IMR-90 (cell line): ENCODE measurements around the gene ARHGEF12. TPM values are rescaled to one million over a fixed set of nuclear protein-coding genes. Genes with fewer than 3 reads are reported as not detected.

ENCODE experiments used
- ATAC-seq: fragments of 200-7000 bp; cut with Tn5 transposase; 2 replicates; pipeline ENCODE4 v1.9.1; 2020; ENCODE audit warnings: low read depth, mild to moderate bottlenecking, moderate library complexity
- BruUV-seq: library from RNA; stranded (reverse); fragments of 400-500 nt; replicated peaks from 2 replicates; lab custom pipeline; 2021; lab: Mats Ljungman, UMichigan
- CTCF ChIA-PET: fragments of 300-600 bp; formaldehyde crosslinking; extraction: SDS; loops from one replicate; lab custom pipeline; 2021; ENCODE audit warnings: antibody characterized with exemption; lab: Yijun Ruan, JAX
- POLR2A ChIA-PET: fragments of 300-600 bp; sonication (Branson Sonifier 250); formaldehyde crosslinking; loops from one replicate; lab custom pipeline; 2022; ENCODE audit warnings: antibody characterized with exemption; ENCODE audit not compliant: unreplicated experiment; lab: Charles Lee
- DNase-seq: peaks from one replicate; pipeline ENCODE4 v3.0.0; 2013
- H2AFZ ChIP-seq: replicated peaks from 2 replicates; pipeline ENCODE3; 2013; ENCODE audit warnings: low read length, mild to moderate bottlenecking; ENCODE audit not compliant: poor library complexity
- H2AK5ac ChIP-seq: 2 replicates; pipeline ENCODE4 v1.6.1; 2013; ENCODE audit warnings: low read depth, low read length, inconsistent platforms
- H2AK9ac ChIP-seq: replicated peaks from 2 replicates; pipeline ENCODE3; 2013; ENCODE audit warnings: mild to moderate bottlenecking, low read depth, low read length, moderate library complexity; ENCODE audit not compliant: poor library complexity
- H2BK120ac ChIP-seq: 2 replicates; pipeline ENCODE4 v1.6.1; 2013; ENCODE audit warnings: low read depth, low read length, inconsistent platforms
- H2BK15ac ChIP-seq: 3 replicates; pipeline ENCODE4 v1.6.1; 2013; ENCODE audit warnings: low read depth, low read length, inconsistent platforms
- H2BK20ac ChIP-seq: 2 replicates; pipeline ENCODE4 v1.6.1; 2013; ENCODE audit warnings: low read depth, mild to moderate bottlenecking, inconsistent platforms, low read length, moderate library complexity
- H2BK5ac ChIP-seq: 2 replicates; pipeline ENCODE4 v1.6.1; 2013; ENCODE audit warnings: mild to moderate bottlenecking, low read depth, low read length, inconsistent platforms; ENCODE audit not compliant: poor library complexity, severe bottlenecking
- H3K14ac ChIP-seq: replicated peaks from 2 replicates; pipeline ENCODE4 v1.6.1; 2013; ENCODE audit warnings: low read depth, low read length, inconsistent platforms
- H3K18ac ChIP-seq: 2 replicates; pipeline ENCODE4 v1.6.1; 2013; ENCODE audit warnings: low read depth, low read length, control low read depth
- H3K23ac ChIP-seq: 2 replicates; pipeline ENCODE4 v1.6.1; 2013; ENCODE audit warnings: low read depth, low read length, inconsistent platforms
- H3K27ac ChIP-seq: 2 replicates; pipeline ENCODE4 v1.5.1; 2013; ENCODE audit warnings: mild to moderate bottlenecking, control low read depth, low read length; ENCODE audit not compliant: insufficient read depth
- H3K27me3 ChIP-seq: 2 replicates; pipeline ENCODE4 v1.6.1; 2013; ENCODE audit warnings: low read length; ENCODE audit not compliant: control insufficient read depth, insufficient read depth
- H3K36me3 ChIP-seq: 2 replicates; pipeline ENCODE4 v1.6.1; 2013; ENCODE audit warnings: low read length, mixed read lengths; ENCODE audit not compliant: control insufficient read depth, insufficient read depth
- H3K4ac ChIP-seq: 2 replicates; pipeline ENCODE4 v1.6.1; 2013; ENCODE audit warnings: low read depth, low read length, inconsistent platforms
- H3K4me1 ChIP-seq: 2 replicates; pipeline ENCODE4 v1.6.1; 2013; ENCODE audit warnings: low read length, mixed read lengths; ENCODE audit not compliant: control insufficient read depth, insufficient read depth
- H3K4me2 ChIP-seq: 2 replicates; pipeline ENCODE4 v1.6.1; 2013; ENCODE audit warnings: low read depth, mild to moderate bottlenecking, control low read depth, low read length, moderate library complexity
- H3K4me3 ChIP-seq: 2 replicates; pipeline ENCODE4 v1.5.1; 2013; ENCODE audit warnings: low read depth, mild to moderate bottlenecking, control low read depth, low read length, moderate library complexity; ENCODE audit not compliant: insufficient read depth
- H3K56ac ChIP-seq: 2 replicates; pipeline ENCODE4 v1.6.1; 2013; ENCODE audit warnings: low read length, inconsistent platforms; ENCODE audit not compliant: insufficient read depth; ENCODE audit errors: extremely low read depth
- H3K79me1 ChIP-seq, 2 experiments: 2 replicates each; pipeline ENCODE4 v1.6.1; 2013; ENCODE audit warnings: low read length in 2 of 2, inconsistent platforms in 1 of 2, low read depth in 1 of 2
- H3K9ac ChIP-seq: 2 replicates; pipeline ENCODE4 v1.6.1; 2013; ENCODE audit warnings: low read depth, low read length, control low read depth
- H3K9me1 ChIP-seq: 2 replicates; pipeline ENCODE4 v1.6.1; 2013; ENCODE audit warnings: low read length, inconsistent platforms; ENCODE audit not compliant: insufficient read depth
- H3K9me3 ChIP-seq: 2 replicates; pipeline ENCODE4 v1.6.1; 2013; ENCODE audit warnings: low read length; ENCODE audit not compliant: control insufficient read depth, insufficient read depth
- H4K20me1 ChIP-seq: 2 replicates; pipeline ENCODE4 v1.6.1; 2013; ENCODE audit warnings: low read length, inconsistent platforms; ENCODE audit not compliant: insufficient read depth
- H4K5ac ChIP-seq: 2 replicates; pipeline ENCODE4 v1.6.1; 2013; ENCODE audit warnings: mild to moderate bottlenecking, low read depth, low read length, control low read depth
- H4K8ac ChIP-seq, 2 experiments: 2 replicates each; pipeline ENCODE4 v1.6.1; 2013; ENCODE audit warnings: low read depth in 2 of 2, low read length in 2 of 2, control low read depth in 1 of 2, inconsistent platforms in 1 of 2
- H4K91ac ChIP-seq: 2 replicates; pipeline ENCODE4 v1.6.1; 2013; ENCODE audit warnings: low read depth, low read length, inconsistent platforms; ENCODE audit not compliant: insufficient read depth
- CEBPB ChIP-seq: IDR thresholded peaks from 2 replicates; pipeline ENCODE4 v1.6.1; 2012; ENCODE audit warnings: low read depth, low read length, improper control_type of control experiment
- CHD1 ChIP-seq: IDR thresholded peaks from 2 replicates; pipeline ENCODE4 v1.6.1; 2012; ENCODE audit warnings: low read depth, low read length, improper control_type of control experiment
- FOS ChIP-seq: fragments of 150-350 bp; IDR thresholded peaks from 2 replicates; pipeline ENCODE4 v1.6.1; 2016; ENCODE audit warnings: low read depth, low read length
- MAFK ChIP-seq: IDR thresholded peaks from 2 replicates; pipeline ENCODE4 v1.6.1; 2012; ENCODE audit warnings: low read depth, low read length, improper control_type of control experiment
- MXI1 ChIP-seq: IDR thresholded peaks from 2 replicates; pipeline ENCODE4 v1.6.1; 2012; ENCODE audit warnings: low read depth, mild to moderate bottlenecking, low read length, moderate library complexity, borderline replicate concordance
- POLR2A ChIP-seq: IDR thresholded peaks from 2 replicates; pipeline ENCODE4 v1.6.1; 2012; ENCODE audit warnings: mild to moderate bottlenecking, low read depth, low read length
- RAD21 ChIP-seq: IDR thresholded peaks from 2 replicates; pipeline ENCODE4 v1.6.1; 2012; ENCODE audit warnings: low read length, improper control_type of control experiment
- RCOR1 ChIP-seq: IDR thresholded peaks from 2 replicates; pipeline ENCODE4 v1.6.1; 2012; ENCODE audit warnings: mild to moderate bottlenecking, low read length, improper control_type of control experiment; ENCODE audit not compliant: insufficient replicate concordance
- RFX5 ChIP-seq: IDR thresholded peaks from 2 replicates; pipeline ENCODE4 v1.8.0; 2012; ENCODE audit warnings: low read depth, mild to moderate bottlenecking, low read length, moderate library complexity
- SMC3 ChIP-seq: fragments of 150-350 bp; IDR thresholded peaks from 2 replicates; pipeline ENCODE4 v1.6.1; 2016; ENCODE audit warnings: low read depth, mild to moderate bottlenecking, antibody characterized with exemption, low read length, moderate library complexity
- WGBS, 2 experiments: methylation state at CpG; one replicate each; pipeline versions ENCODE4 v1.1.5 to v1.1.7; 2013; ENCODE audit warnings: missing lambda C conversion rate in 2 of 2; ENCODE audit not compliant: insufficient read length in 1 of 2; ENCODE audit errors: extremely low coverage in 2 of 2; 5-methylcytosine and 5-hydroxymethylcytosine counted together
- dilution Hi-C: fragments of 300-500 bp; cut with HindIII; formaldehyde crosslinking; loops from one replicate; pipeline ENCODE4 v1.14.3; 2018; ENCODE audit warnings: low sequenced_read_pairs; ENCODE audit not compliant: unreplicated experiment
- in situ Hi-C: fragments of 300-500 bp; cut with MboI; formaldehyde crosslinking; loops from 3 replicates; pipeline ENCODE4 v1.14.3; 2019; ENCODE audit warnings: low sequenced_read_pairs, inconsistent platforms, mixed read lengths
- intact Hi-C: fragments of 100-400 bp; cut with micrococcal nuclease; formaldehyde crosslinking; loops from 2 replicates; pipeline ENCODE4 v1.10.0; 2022
- polyA plus RNA-seq, 3 experiments: library from polyadenylated mRNA; depleted of rRNA; stranded (reverse); fragments of >200 nt; gene quantifications; 2 replicates each; pipeline ENCODE4 v1.2.3, GENCODE V29; 2012; ENCODE audit warnings: low replicate concordance in 1 of 3
- total RNA-seq: library from RNA; depleted of rRNA; stranded (reverse); fragments of >200 nt; gene quantifications from 2 replicates; pipeline ENCODE4 v1.2.3, GENCODE V29; 2012
- TF ChIP-seq, protein P1 (sequence below): conservative IDR thresholded peaks from 2 replicates; pipeline ENCODE4 v1.5.1; 2012; ENCODE audit warnings: mild to moderate bottlenecking, low read depth, low read length, improper control_type of control experiment
- TF ChIP-seq, protein P2 (sequence below): fragments of 150-350 bp; IDR thresholded peaks from 2 replicates; pipeline ENCODE4 v1.6.1; 2017; ENCODE audit warnings: mild to moderate bottlenecking, antibody characterized with exemption, low read length, low read depth
- TF ChIP-seq, protein P3 (sequence below): fragments of 150-350 bp; IDR thresholded peaks from 2 replicates; pipeline ENCODE4 v1.6.1; 2016; ENCODE audit warnings: low read depth, mild to moderate bottlenecking, low read length, moderate library complexity, borderline replicate concordance

The ARHGEF12 gene
- total and polyA plus RNA-seq, 2 of the 4 experiments (the other 2 are of a cell fraction): 25.5 to 115 TPM

DNA sequence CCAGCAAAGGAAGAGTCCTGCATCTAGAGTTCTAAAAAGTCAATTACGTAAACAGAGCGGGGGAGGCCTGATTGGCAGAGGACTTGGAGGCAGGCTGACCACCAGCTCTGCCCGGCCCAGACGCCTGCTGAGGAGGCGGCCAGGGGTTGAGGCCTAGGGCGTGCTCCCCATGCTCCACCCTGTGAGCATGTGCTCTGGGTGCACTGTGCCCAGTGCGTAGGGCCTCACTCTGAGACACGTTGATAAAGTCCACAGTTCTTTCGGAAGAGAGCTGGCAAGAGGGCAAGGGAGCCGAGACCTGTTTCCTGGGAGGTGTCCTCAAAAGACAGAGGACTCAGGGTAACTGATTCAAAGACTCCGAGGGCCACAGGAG lies 200.6 kb downstream of the ARHGEF12 start:
- no peak overlapping the region for H3K23ac ChIP-seq
- no peak overlapping the region for H2BK120ac ChIP-seq
- H3K56ac ChIP-seq: no peak overlapping the region
- no peak overlapping the region for H2AK5ac ChIP-seq
- BruUV-seq: no TSS peak
- H4K20me1 ChIP-seq: no peaks in the 10 kb centered on the region
- in situ Hi-C loops (no loop called here), dilution Hi-C loops (no loop called here), intact Hi-C loops (no loop called here)
- no peak overlapping the region for H2AFZ ChIP-seq
- no peak overlapping the region for H2BK15ac ChIP-seq
- H2BK20ac ChIP-seq: no peak overlapping the region
- DNase-seq (no peak), ATAC-seq (no peak)
- no peak overlapping the region for H3K4me2 ChIP-seq
- no peak overlapping the region for H3K4ac ChIP-seq
- H3K27me3 ChIP-seq: no peaks in the 10 kb centered on the region
- H3K4me1 ChIP-seq: peaks cover 9% of the 10 kb centered on the region
- H3K9me1 ChIP-seq: peaks cover 4% of the 10 kb centered on the region; the same call in 1 of the 2 replicates
- no peak overlapping the region for H4K8ac ChIP-seq
- no peak overlapping the region for H3K27ac ChIP-seq
- no peak overlapping the region for H3K4me3 ChIP-seq
- H3K9ac ChIP-seq: no peak overlapping the region
- ChIA-PET CTCF (interaction anchor here (1.0 kb wide), 1 partner anchor 148 kb away, joined by 4 read pairs; no protein-coding TSS in a partner anchor), POLR2A (no interaction called here)
- H2AK9ac ChIP-seq: no peak overlapping the region
- no peaks in the 10 kb centered on the region for H3K36me3 ChIP-seq
- H3K14ac ChIP-seq: no peak overlapping the region
- no peak overlapping the region for H4K5ac ChIP-seq
- H3K9me3 ChIP-seq: no peaks in the 10 kb centered on the region
- no peak overlapping the region for H3K18ac ChIP-seq
- 79% methylated on average over 7 of the region's 11 CpGs; no CpG with 5 or more reads in 1 of the 2 experiments for WGBS, 2 experiments
- no peak overlapping the region for H2BK5ac ChIP-seq
- no peak overlapping the region for H4K91ac ChIP-seq
- TF ChIP-seq RFX5 (no peak), CEBPB (no peak), CHD1 (no peak), RCOR1 (no peak), RAD21 (no peak), FOS (no peak), POLR2A (no peak), MAFK (no peak), MXI1 (no peak), SMC3 (no peak)
- TF ChIP-seq, protein P1, sequence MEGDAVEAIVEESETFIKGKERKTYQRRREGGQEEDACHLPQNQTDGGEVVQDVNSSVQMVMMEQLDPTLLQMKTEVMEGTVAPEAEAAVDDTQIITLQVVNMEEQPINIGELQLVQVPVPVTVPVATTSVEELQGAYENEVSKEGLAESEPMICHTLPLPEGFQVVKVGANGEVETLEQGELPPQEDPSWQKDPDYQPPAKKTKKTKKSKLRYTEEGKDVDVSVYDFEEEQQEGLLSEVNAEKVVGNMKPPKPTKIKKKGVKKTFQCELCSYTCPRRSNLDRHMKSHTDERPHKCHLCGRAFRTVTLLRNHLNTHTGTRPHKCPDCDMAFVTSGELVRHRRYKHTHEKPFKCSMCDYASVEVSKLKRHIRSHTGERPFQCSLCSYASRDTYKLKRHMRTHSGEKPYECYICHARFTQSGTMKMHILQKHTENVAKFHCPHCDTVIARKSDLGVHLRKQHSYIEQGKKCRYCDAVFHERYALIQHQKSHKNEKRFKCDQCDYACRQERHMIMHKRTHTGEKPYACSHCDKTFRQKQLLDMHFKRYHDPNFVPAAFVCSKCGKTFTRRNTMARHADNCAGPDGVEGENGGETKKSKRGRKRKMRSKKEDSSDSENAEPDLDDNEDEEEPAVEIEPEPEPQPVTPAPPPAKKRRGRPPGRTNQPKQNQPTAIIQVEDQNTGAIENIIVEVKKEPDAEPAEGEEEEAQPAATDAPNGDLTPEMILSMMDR: no peak
- TF ChIP-seq, protein P2, sequence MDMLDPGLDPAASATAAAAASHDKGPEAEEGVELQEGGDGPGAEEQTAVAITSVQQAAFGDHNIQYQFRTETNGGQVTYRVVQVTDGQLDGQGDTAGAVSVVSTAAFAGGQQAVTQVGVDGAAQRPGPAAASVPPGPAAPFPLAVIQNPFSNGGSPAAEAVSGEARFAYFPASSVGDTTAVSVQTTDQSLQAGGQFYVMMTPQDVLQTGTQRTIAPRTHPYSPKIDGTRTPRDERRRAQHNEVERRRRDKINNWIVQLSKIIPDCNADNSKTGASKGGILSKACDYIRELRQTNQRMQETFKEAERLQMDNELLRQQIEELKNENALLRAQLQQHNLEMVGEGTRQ: no peak
- TF ChIP-seq, protein P3, sequence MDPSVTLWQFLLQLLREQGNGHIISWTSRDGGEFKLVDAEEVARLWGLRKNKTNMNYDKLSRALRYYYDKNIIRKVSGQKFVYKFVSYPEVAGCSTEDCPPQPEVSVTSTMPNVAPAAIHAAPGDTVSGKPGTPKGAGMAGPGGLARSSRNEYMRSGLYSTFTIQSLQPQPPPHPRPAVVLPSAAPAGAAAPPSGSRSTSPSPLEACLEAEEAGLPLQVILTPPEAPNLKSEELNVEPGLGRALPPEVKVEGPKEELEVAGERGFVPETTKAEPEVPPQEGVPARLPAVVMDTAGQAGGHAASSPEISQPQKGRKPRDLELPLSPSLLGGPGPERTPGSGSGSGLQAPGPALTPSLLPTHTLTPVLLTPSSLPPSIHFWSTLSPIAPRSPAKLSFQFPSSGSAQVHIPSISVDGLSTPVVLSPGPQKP: no peak
- H3K79me1 ChIP-seq: no peaks in the 10 kb centered on the region
